ENCODE data around the gene AMDHD2.

DNA sequence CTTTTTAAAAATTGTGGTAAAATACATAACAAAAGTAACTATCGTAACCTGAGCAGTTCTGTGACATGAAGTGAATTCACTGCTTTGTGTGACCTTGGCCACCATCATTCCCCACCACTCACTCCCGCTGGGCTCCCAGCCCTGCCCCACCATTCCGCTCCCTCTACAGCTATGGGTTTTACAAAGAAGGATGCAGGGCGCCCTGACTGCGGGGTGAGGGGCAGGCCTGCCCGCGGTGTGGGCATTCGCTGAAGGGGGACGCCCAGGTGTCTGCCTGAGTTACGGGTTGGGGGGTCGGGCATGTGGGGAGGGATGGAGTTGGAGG lies 11.2 kb downstream of the AMDHD2 start, which contains the start of gene CEMP1:
- no peak for TF ChIP-seq POLR2AphosphoS5 (IDR thresholded peaks at IDR 0.05; ENCODE audit: borderline replicate concordance, low read depth, low read length)
- no peak for TF ChIP-seq EZH2 (IDR thresholded peaks at IDR 0.05)
- no peak for TF ChIP-seq FOXP2 (optimal IDR thresholded peaks at IDR 0.05; ENCODE audit: control extremely low read depth, extremely low read length, insufficient read depth)
